ENCODE results near the gene ISOC2. TPM values are rescaled to one million over a fixed set of nuclear protein-coding genes. Genes with fewer than 3 reads are reported as not detected.

Gene ISOC2
- total RNA-seq, 1 experiment from 2014 or later = 72.2 TPM

DNA sequence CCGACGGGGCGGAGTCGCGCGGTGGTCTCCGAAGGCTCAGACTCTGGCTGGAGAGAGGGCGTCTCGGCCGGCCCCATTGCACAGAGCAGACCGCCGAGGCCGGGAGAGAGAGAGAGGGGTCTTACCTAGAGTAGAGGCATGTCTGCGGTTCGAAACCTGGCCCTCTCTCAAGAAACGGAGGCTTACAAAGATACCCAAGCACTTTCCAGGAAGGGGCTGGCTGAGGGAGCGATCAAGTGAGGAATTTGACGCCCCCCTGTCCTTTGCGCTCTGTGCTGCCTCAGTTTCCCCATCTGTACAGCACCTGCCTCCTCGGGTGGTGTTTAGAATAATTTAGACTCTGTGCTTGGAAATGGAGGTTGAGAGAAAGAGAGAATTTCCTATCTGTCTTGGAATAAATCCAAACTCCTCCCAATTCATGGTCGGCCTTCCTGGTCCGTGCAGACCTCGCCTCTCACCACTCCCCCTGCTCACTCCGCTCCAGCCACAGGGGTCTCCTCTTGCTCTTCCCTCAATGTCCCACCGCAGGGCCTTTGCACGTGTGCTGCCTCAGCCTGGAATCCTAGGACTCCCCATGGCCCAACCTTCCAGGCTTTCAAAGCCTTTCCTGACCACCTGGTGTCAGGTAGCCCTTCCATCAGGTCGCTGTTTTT lies 658 bp upstream of the ISOC2 start:
- no peak overlapping the region for H3K9ac ChIP-seq (ENCODE audit: extremely low read depth, insufficient read length, low read length)
- H3K4me3 Mint-ChIP-seq = peak overlapping the region; percentile 84 to 90
- 0 out of 5 replicates have a peak, but pooled peaks cover 0 to 3% of the 10 kb centered on the region in 2 experiments for H3K9me3 Mint-ChIP-seq
- H2BK12ac ChIP-seq (ENCODE audit: insufficient read length, low read depth, low read length) = no peak overlapping the region
- TF ChIP-seq, protein P1, sequence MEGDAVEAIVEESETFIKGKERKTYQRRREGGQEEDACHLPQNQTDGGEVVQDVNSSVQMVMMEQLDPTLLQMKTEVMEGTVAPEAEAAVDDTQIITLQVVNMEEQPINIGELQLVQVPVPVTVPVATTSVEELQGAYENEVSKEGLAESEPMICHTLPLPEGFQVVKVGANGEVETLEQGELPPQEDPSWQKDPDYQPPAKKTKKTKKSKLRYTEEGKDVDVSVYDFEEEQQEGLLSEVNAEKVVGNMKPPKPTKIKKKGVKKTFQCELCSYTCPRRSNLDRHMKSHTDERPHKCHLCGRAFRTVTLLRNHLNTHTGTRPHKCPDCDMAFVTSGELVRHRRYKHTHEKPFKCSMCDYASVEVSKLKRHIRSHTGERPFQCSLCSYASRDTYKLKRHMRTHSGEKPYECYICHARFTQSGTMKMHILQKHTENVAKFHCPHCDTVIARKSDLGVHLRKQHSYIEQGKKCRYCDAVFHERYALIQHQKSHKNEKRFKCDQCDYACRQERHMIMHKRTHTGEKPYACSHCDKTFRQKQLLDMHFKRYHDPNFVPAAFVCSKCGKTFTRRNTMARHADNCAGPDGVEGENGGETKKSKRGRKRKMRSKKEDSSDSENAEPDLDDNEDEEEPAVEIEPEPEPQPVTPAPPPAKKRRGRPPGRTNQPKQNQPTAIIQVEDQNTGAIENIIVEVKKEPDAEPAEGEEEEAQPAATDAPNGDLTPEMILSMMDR (conservative IDR thresholded peaks at IDR 0.05) = no peak
- no peak overlapping the region for H2BK120ac ChIP-seq (ENCODE audit: low read depth, low read length, poor library complexity, severe bottlenecking)
- no peak overlapping the region for H2AFZ ChIP-seq (ENCODE audit: low read length)
- peak overlapping the region in 1 of 3 experiments; percentile 62; a peak in 2 of 7 replicates for H3K27ac Mint-ChIP-seq
- no peaks in the 10 kb centered on the region for H3K79me1 ChIP-seq (ENCODE audit: insufficient read depth, low read depth, low read length, poor library complexity, severe bottlenecking)
- H3K27ac ChIP-seq (ENCODE audit: insufficient read length, low read depth, low read length) = no peak overlapping the region
- H3K23ac ChIP-seq (ENCODE audit: insufficient read length, low read depth, low read length) = no peak overlapping the region
- no peak overlapping the region for H4K8ac ChIP-seq (replicated peaks; ENCODE audit: insufficient read length, low read depth, low read length)
- H3K79me2 ChIP-seq (ENCODE audit: insufficient read depth, low read length) = 0 out of 2 replicates have a peak, but pooled peaks cover 4% of the 10 kb centered on the region
- no peak overlapping the region for H4K91ac ChIP-seq (ENCODE audit: insufficient read length, low read depth, low read length)
- no peak overlapping the region for H3K56ac ChIP-seq (ENCODE audit: insufficient read length, low read depth, low read length)
- H3K23me2 ChIP-seq (ENCODE audit: insufficient read length, low read depth, low read length, poor library complexity, severe bottlenecking) = peaks cover 5% of the 10 kb centered on the region
- H3K27me3 Mint-ChIP-seq (ENCODE audit: low read depth) = peaks cover 13% of the 10 kb centered on the region
- H3K4me1 ChIP-seq (ENCODE audit: insufficient read depth, low read length) = peaks cover 5% of the 10 kb centered on the region; the same call in 1 of the 2 replicates
- H3K4me1 Mint-ChIP-seq = peaks cover 19 to 34% of the 10 kb centered on the region in 2 experiments
- no peak overlapping the region for H2AK5ac ChIP-seq (ENCODE audit: insufficient read length, low read length)
- H3K14ac ChIP-seq (ENCODE audit: insufficient read depth, low read length) = no peak overlapping the region
- H3K18ac ChIP-seq (ENCODE audit: insufficient read length, low read depth, low read length) = no peak overlapping the region
- no peaks in the 10 kb centered on the region for H3K27me3 ChIP-seq (ENCODE audit: insufficient read depth, low read length)
- H3T11ph ChIP-seq (ENCODE audit: low read length) = no peak overlapping the region
- no peak overlapping the region for H2BK20ac ChIP-seq (ENCODE audit: low read depth, low read length, poor library complexity, severe bottlenecking)
- peak overlapping the region; percentile 49 for H3K4me2 ChIP-seq (ENCODE audit: insufficient read depth, insufficient read length, low read length)
- WGBS (ENCODE audit: extremely low coverage, insufficient read length, low lambda C conversion rate) = no CpG with 5 or more reads among the region's 27 CpGs
- H2BK5ac ChIP-seq (ENCODE audit: insufficient read length, low read length) = no peak overlapping the region
- H4K5ac ChIP-seq (ENCODE audit: insufficient read length, low read depth, low read length) = no peak overlapping the region
- peaks cover 0 to 3% (median 2%) of the 10 kb centered on the region in 3 experiments; a peak in 4 of 7 replicates for H3K36me3 Mint-ChIP-seq (ENCODE audit: insufficient read depth in 1 of 3, low read depth in 3 of 3)
- no peaks in the 10 kb centered on the region for H3K9me3 ChIP-seq (ENCODE audit: control insufficient read depth, low read depth, low read length)
- no peak for DNase-seq
- H2BK15ac ChIP-seq (ENCODE audit: low read depth, low read length) = no peak overlapping the region
- H3K4ac ChIP-seq (ENCODE audit: low read depth, low read length) = no peak overlapping the region; the same call in 1 of the 2 replicates
- no peaks in the 10 kb centered on the region for H4K20me1 ChIP-seq (ENCODE audit: control insufficient read depth, insufficient read depth, insufficient read length)

All from H9 (cell line).